HepG2 (cell line): ENCODE results near the gene MTIF2. TPM values are rescaled to one million over a fixed set of nuclear protein-coding genes. Genes with fewer than 3 reads are reported as not detected.

Source experiments
- ATAC-seq: fragments of 200-7000 bp; cut with Tn5 transposase; 3 replicates; pipeline ENCODE4 v1.9.1; 2020; ENCODE audit warnings: mild to moderate bottlenecking, moderate library complexity
- BruUV-seq: library from RNA; stranded (reverse); fragments of 400-500 nt; replicated peaks from 2 replicates; lab custom pipeline; 2021; lab: Mats Ljungman, UMichigan
- CTCF ChIA-PET: fragments of 300-600 bp; formaldehyde crosslinking; extraction: SDS; loops from one replicate; lab custom pipeline; 2021; ENCODE audit warnings: low total read pairs, inconsistent platforms, low intra/inter-chr PET ratio; lab: Yijun Ruan, JAX
- POLR2A ChIA-PET: fragments of 350-600 bp; sonication (Branson Sonifier 250); formaldehyde crosslinking; loops from one replicate; lab custom pipeline; 2020; ENCODE audit warnings: antibody characterized with exemption, inconsistent platforms; lab: Yijun Ruan, JAX
- DNase-seq: peaks from one replicate; pipeline ENCODE4 v3.0.0-alpha.2; 2015; ENCODE audit warnings: low spot score
- FAIRE-seq: peaks from 3 replicates; lab custom pipeline; 2011; peaks lifted over from hg19 to GRCh38; lab: Jason Lieb, UNC
- H2AFZ ChIP-seq: one replicate; pipeline ENCODE4 v1.6.1; 2011; ENCODE audit warnings: low read length, inconsistent platforms
- H3K27ac ChIP-seq: fragments of 300-600 bp; 3 replicates; pipeline ENCODE4 v1.8.0; 2011; ENCODE audit warnings: mixed run types, mild to moderate bottlenecking, mixed read lengths, low read length, inconsistent platforms; ENCODE audit not compliant: insufficient read depth; ENCODE audit errors: extremely low read length
- H3K27me3 ChIP-seq, 2 experiments: fragments of 200-600 bp in 1 of 2; 2 replicates in 1 of 2; 3 replicates in 1 of 2; pipeline versions ENCODE4 v1.6.0 to v1.8.0; 2011; ENCODE audit warnings: low read length in 2 of 2, mild to moderate bottlenecking in 2 of 2, moderate library complexity in 2 of 2, inconsistent platforms in 1 of 2; ENCODE audit not compliant: insufficient read depth in 2 of 2, control insufficient read depth in 1 of 2
- H3K36me3 ChIP-seq, 2 experiments: fragments of 200-600 bp in 1 of 2; replicated peaks in 1 of 2; 2 replicates in 1 of 2; 3 replicates in 1 of 2; pipeline versions ENCODE4 v1.5.1 to v1.8.0; 2011; ENCODE audit warnings: low read length in 2 of 2, inconsistent platforms in 1 of 2; ENCODE audit not compliant: insufficient read depth in 2 of 2, control insufficient read depth in 1 of 2
- H3K4me1 ChIP-seq: 2 replicates; pipeline ENCODE4 v1.5.1; 2012; ENCODE audit warnings: low read length, inconsistent platforms; ENCODE audit not compliant: insufficient read depth
- H3K4me2 ChIP-seq: 2 replicates; pipeline ENCODE4 v1.6.0; 2011; ENCODE audit warnings: low read depth, low read length, inconsistent platforms
- H3K4me3 ChIP-seq, 3 experiments: fragments of 200-600 bp in 1 of 3; sonication (generic), shearing (Covaris generic) in 1 of 3; replicated peaks in 1 of 3; 2 replicates each; pipeline ENCODE4 v1.5.1; 2011 to 2016; ENCODE audit warnings: low read length in 3 of 3, inconsistent platforms in 2 of 3, low read depth in 2 of 3, mild to moderate bottlenecking in 2 of 3, control low read depth in 1 of 3, mixed read lengths in 1 of 3; ENCODE audit not compliant: insufficient read depth in 1 of 3
- H3K79me2 ChIP-seq: one replicate; pipeline ENCODE4 v1.6.1; 2011; ENCODE audit warnings: low read length, inconsistent platforms; ENCODE audit not compliant: insufficient read depth
- H3K9ac ChIP-seq: 2 replicates; pipeline ENCODE4 v1.6.0; 2011; ENCODE audit warnings: mild to moderate bottlenecking, low read depth, low read length, inconsistent platforms; ENCODE audit not compliant: insufficient read depth
- H3K9me3 ChIP-seq: 2 replicates; pipeline ENCODE4 v1.5.1; 2012; ENCODE audit warnings: mild to moderate bottlenecking, low read length
- H4K20me1 ChIP-seq: 2 replicates; pipeline ENCODE4 v1.6.0; 2011; ENCODE audit warnings: inconsistent platforms, mild to moderate bottlenecking, low read length, moderate library complexity; ENCODE audit not compliant: insufficient read depth
- CEBPB ChIP-seq: IDR thresholded peaks from 2 replicates; pipeline ENCODE4 v1.6.1; 2011; ENCODE audit warnings: low read depth, low read length, improper control_type of control experiment, borderline replicate concordance
- JARID2 ChIP-seq: sonication (generic); formaldehyde crosslinking; IDR thresholded peaks from 2 replicates; pipeline ENCODE4 v1.8.1; 2023; ENCODE audit warnings: missing genetic modification reagents, inconsistent platforms; ENCODE audit not compliant: insufficient replicate concordance
- NAIF1 ChIP-seq: sonication (generic); formaldehyde crosslinking; IDR thresholded peaks from 2 replicates; pipeline ENCODE4 v1.5.0; 2020; ENCODE audit warnings: mild to moderate bottlenecking, missing genetic modification reagents, borderline replicate concordance
- PHF20 ChIP-seq: sonication (generic); formaldehyde crosslinking; IDR thresholded peaks from 2 replicates; pipeline ENCODE4 v1.5.0; 2020; ENCODE audit warnings: mild to moderate bottlenecking, missing genetic modification reagents
- SP2 ChIP-seq: sonication (generic); formaldehyde crosslinking; IDR thresholded peaks from 2 replicates; pipeline ENCODE4 v1.5.1; 2020; ENCODE audit warnings: mild to moderate bottlenecking, missing genetic modification reagents
- ZFP1 ChIP-seq: IDR thresholded peaks from 2 replicates; pipeline ENCODE4 v1.6.1; 2016
- ZNF318 ChIP-seq: sonication (generic); formaldehyde crosslinking; IDR thresholded peaks from 2 replicates; pipeline ENCODE4 v1.4.0; 2020; ENCODE audit warnings: mild to moderate bottlenecking, missing genetic modification reagents
- ZNF510 ChIP-seq: sonication (generic); formaldehyde crosslinking; IDR thresholded peaks from 2 replicates; pipeline ENCODE4 v1.4.0; 2020; ENCODE audit warnings: low read depth, mild to moderate bottlenecking, missing genetic modification reagents
- ZSCAN21 ChIP-seq: sonication (generic); formaldehyde crosslinking; IDR thresholded peaks from 2 replicates; pipeline ENCODE4 v1.8.0; 2022; ENCODE audit warnings: mild to moderate bottlenecking, missing genetic modification reagents, moderate library complexity, borderline replicate concordance
- WGBS: methylation state at CpG from one replicate; pipeline ENCODE4 v1.1.6; 2017; ENCODE audit warnings: low lambda C conversion rate; 5-methylcytosine and 5-hydroxymethylcytosine counted together
- in situ Hi-C: cut with HindIII; loops from 2 replicates; pipeline ENCODE4 v1.10.0; 2017; ENCODE audit warnings: low pct_unique_long_range_greater_than_20kb; ENCODE audit not compliant: extremely low pct_ligation_motif_present
- intact Hi-C: fragments of 100-400 bp; cut with micrococcal nuclease; formaldehyde crosslinking; loops from one replicate; pipeline ENCODE4 v1.10.0; 2022; ENCODE audit not compliant: unreplicated experiment
- polyA plus RNA-seq, 8 experiments: library from polyadenylated mRNA; depleted of rRNA in 3 of 8; stranded (reverse) in 7 of 8; unstranded in 1 of 8; fragments of >200 nt; fragmentation: Illumina TruSeq in 4 of 8; extraction: Trizol in 4 of 8; gene quantifications; 2 replicates each; pipeline versions ENCODE4 v1.2.1 to v1.2.3, GENCODE V29; 2011 to 2016; ENCODE audit warnings: low read depth in 4 of 8, missing spikeins in 1 of 8, mixed read lengths in 1 of 8; ENCODE audit not compliant: insufficient read depth in 1 of 8
- total RNA-seq, 5 experiments: library from RNA; depleted of rRNA; stranded (reverse); fragments of >200 nt; fragmentation: Illumina TruSeq; extraction: Trizol; gene quantifications; 2 replicates each; pipeline ENCODE4 v1.2.3, GENCODE V29; 2016; ENCODE audit warnings: low read depth in 1 of 5

MTIF2 gene
- total and polyA plus RNA-seq, 2 of the 13 experiments (the other 11 are each of a cell fraction or from before 2014, with no cell fraction given), result 32.1 to 92.1 TPM

- H3K27me3 ChIP-seq, result no peaks in the 10 kb centered on the region
- TF ChIP-seq ZNF510 (CRISPR knock-in tag), result no peak
- no peak for TF ChIP-seq ZFP1 (CRISPR knock-in tag)
- TF ChIP-seq ZSCAN21, result no peak
- peak; percentile 57; the same call in 1 of the 2 replicates for TF ChIP-seq CEBPB
- TF ChIP-seq PHF20, result no peak
- TF ChIP-seq NAIF1 (CRISPR knock-in tag), result no peak
- no peak for TF ChIP-seq ZNF318 (CRISPR knock-in tag)
- no peak for TF ChIP-seq SP2 (CRISPR knock-in tag)
- TF ChIP-seq JARID2 (CRISPR knock-in tag), result no peak
- no peaks in the 10 kb centered on the region for H4K20me1 ChIP-seq
- peaks cover 13 to 66% of the 10 kb centered on the region in 2 experiments for H3K36me3 ChIP-seq
- in situ Hi-C loops, result no loop called here
- peaks cover 9% of the 10 kb centered on the region for H3K4me1 ChIP-seq
- DNase-seq (no peak), ATAC-seq (no peak), FAIRE-seq (no peak)
- 79% methylated on average over 3 of the region's 3 CpGs for WGBS
- no peak overlapping the region for H3K4me2 ChIP-seq
- CTCF ChIA-PET, result no interaction called here
- no TSS peak for BruUV-seq
- H3K4me3 ChIP-seq, result no peak overlapping the region
- H3K27ac ChIP-seq, result no peak overlapping the region
- intact Hi-C loops, result no loop called here
- H3K9ac ChIP-seq, result no peak overlapping the region
- no peaks in the 10 kb centered on the region for H3K9me3 ChIP-seq
- H3K79me2 ChIP-seq, result no peaks in the 10 kb centered on the region
- POLR2A ChIA-PET, result interaction anchor here (1.7 kb wide), 1 partner anchor 20 kb away, joined by 5 read pairs; the partner anchor contains the start of genes CLHC1 and RPS27A
- no peak overlapping the region for H2AFZ ChIP-seq
Measured at GRCh38 chr2:55252832-55253231, 16.2 kb downstream of the MTIF2 start.
